ENCODE data around the gene TRAIP. TPM values are rescaled to one million over a fixed set of nuclear protein-coding genes. Genes with fewer than 3 reads are reported as not detected.
"Not testable (repeated sequence)": the region's sequence is repeated elsewhere in the genome, so short reads cannot be mapped to it uniquely, and the experiment has no call there.

The TRAIP gene, protein sequence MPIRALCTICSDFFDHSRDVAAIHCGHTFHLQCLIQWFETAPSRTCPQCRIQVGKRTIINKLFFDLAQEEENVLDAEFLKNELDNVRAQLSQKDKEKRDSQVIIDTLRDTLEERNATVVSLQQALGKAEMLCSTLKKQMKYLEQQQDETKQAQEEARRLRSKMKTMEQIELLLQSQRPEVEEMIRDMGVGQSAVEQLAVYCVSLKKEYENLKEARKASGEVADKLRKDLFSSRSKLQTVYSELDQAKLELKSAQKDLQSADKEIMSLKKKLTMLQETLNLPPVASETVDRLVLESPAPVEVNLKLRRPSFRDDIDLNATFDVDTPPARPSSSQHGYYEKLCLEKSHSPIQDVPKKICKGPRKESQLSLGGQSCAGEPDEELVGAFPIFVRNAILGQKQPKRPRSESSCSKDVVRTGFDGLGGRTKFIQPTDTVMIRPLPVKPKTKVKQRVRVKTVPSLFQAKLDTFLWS
- 2.0 and 3.9 TPM in 2 replicates for total RNA-seq

DNA sequence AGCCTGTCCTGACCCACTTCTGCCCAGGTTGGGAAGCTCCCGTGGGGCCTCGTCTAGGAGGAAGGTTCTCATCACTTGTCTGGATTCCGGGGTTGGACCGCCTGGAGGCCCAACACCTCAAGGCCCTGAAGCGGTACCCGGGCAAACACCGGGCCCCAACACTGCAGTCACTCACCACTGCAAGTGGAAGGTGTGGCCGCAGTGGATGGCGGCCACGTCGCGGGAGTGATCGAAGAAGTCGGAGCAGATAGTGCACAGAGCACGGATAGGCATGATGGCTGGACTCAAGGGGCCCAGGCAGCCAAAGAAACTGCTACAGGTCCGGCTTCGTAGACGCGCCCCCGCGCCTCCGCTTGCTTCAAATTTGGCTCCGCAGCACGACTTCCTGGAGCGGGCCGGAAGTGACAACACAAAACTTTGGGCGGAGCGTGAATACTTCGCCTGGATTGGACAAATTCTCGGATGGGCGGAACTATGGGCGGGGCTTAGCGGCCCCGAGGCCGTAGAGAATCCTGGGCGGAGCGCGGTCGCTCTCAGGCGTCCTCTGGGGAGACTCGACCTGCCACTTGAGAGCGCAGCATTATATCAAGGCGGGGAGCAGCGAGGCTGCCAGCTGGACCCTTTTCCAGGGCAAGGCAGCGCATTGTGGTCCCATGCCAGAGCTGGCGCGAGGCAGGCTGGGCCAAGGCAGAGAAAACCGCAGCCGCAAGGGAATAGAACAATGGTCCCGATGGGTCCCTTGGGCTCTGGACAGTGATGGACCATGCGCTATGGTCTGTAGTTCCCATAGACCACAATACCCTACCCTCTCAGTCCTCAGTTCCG, at the start of gene TRAIP:
Gene TRAIP, minus strand, starts transcription at position 384 of the 825 bp plus-strand sequence. Its CDS starts 111 bp downstream, at position 273.
- peak; percentile 95 for DNase-seq

DNA sequence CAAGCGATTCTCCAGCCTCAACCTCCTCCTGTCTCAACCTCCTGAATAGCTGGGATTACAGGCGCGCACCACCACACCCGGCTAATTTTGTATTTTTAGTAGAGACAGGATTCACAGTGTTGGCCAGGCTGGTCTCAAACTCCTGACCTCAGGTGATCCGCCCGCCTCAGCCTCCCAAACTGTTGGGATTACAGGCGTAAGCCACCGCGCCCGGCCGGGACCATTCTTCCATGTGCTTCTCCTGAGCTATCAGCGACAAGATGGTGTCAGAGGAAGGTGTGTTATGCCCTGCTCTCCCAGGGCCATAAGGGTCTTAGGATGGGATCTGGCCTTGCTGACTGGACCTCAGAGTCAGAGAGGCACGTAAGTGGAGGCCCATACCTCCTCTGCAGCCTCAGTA, 48.1 kb upstream of the TRAIP start:
- DNase-seq: not testable (repeated sequence)

DNA sequence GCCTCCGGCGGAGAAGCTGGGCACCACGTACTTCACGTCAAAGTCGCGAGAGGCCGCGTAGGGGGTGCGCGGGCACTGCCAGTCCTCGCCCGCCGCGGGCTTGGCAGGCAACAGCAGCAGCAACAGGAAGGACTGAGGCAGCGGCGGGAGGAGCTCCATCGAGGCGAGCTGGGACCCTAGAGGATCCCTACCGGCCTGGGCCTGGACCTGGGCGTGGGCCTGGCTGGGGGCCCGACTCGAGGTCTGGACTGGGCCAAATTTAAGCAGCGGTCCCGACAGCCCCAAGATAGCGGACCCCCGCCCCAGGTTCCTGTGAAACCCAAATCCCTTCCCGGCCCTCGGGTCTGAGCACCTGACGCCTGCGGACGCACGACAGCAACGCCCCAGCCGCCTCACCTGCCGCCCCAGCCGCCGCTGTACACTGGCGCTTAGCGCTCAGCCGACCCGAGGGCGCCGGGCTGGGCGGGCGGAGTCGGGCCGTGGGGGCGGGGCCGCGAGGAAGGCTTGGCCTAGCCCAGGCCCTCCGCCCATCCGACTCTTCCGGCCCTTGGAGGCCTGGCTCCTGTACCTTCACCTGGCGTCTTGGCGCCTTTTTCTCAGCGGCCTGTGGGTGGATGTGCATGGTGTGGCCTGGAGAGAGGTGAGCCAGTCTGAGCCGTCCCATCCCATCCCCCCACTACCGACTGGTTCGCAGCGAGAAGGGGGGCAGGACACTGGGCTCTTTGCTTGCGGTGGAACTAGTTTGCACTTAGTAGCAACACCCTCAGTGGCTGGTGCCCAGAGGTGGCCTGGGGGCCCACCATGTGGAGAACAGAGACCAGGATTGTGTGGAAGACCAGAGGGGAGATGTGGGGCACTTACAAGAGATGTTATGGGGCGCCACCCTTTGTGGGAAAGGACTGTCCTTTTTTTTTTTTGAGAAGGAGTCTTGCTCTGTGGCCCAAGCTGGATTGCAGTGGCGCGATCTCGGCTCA, 47.4 kb upstream of the TRAIP start, which contains the start of gene MST1R:
Gene MST1R, minus strand, starts transcription at position 423 of the 974 bp plus-strand sequence. Its CDS starts 264 bp downstream, at position 159.
- peak; percentile 55 for DNase-seq

DNA sequence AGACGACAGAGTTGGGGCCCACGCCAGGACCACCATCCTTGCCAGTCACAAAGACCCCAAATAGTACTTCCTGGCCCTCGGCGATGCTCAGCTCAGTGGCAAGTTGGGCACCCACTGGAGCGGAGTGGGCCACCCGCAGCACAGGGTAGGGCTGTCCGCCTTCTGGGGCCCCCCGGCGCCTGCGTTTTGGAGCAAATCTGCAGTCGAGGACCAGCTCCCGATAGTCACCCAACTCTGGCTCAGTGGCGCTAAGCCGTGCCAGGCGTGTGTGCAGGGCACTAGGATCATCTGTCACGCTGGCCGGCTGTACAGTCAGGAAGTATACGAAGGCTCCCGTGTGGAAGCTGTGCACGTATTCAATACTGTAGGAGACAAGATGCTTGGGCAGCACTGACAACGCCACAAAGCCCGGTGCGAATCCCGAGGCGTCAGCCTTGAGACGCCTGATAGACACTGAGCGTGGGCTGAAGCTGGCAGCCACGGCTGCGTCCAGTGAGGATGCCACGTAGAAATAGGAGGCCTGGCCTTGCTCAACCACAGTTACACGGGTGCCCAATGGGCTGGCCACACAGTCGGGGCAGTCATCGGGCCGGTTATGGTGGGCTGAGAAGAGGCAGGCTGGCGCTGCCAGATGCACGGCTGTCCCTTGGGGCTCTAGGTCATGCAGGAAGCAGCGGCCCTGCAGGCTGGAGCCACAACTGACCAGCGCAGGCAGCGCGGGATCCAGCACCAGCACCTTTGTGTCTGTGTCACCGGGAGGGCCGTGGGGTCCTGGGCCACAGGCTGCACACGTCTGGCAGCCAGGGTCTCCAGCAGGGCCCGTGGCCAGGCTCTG, 46.4 kb upstream of the TRAIP start:
- DNase-seq: no peak

DNA sequence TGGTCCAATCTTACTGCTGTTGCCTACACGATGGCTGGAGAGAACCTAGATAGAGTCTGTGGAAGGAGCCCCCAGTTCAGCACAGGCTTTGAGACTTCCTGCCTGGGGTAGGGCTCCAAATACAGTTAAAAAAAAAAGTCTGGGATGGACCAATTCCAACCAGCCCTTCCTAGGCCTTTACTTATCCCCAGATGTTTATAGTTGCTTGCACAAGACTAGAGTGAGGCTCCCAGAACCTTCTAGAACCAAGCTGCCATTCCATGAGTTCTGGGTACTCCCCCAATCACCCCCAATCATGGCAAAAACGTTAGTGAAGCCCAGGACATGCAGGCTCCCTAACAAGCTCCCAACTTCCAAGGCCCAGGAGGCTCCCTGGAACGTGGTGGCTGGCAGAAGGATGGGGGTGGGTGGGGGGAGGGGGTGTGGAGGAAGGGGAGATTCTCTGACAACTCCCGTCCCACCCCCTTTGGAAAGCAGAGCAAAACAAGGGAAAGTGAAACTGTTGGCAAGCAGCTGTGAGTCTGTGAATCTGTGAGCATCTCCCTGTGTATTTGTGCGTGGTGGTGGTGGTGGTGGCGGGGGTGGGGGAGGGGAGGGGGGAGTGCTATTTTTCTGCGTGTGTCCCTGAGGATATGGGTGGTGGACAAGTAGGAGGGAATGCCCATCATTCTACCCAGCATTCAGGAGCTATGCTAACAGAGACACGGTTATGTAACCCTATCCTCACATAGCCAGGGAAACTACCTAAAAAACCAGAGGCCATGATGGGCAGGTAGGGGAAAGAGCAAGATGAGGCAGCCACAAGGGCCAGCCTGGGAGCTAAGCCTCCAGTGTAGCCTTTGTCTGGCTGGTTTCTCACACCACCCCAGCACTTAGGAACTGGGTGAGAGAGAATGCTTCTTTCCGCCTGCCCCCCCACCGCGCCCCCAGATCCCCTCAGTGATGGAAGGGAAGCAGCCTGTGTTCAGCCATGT, 45.3 kb upstream of the TRAIP start:
- no peak for DNase-seq

DNA sequence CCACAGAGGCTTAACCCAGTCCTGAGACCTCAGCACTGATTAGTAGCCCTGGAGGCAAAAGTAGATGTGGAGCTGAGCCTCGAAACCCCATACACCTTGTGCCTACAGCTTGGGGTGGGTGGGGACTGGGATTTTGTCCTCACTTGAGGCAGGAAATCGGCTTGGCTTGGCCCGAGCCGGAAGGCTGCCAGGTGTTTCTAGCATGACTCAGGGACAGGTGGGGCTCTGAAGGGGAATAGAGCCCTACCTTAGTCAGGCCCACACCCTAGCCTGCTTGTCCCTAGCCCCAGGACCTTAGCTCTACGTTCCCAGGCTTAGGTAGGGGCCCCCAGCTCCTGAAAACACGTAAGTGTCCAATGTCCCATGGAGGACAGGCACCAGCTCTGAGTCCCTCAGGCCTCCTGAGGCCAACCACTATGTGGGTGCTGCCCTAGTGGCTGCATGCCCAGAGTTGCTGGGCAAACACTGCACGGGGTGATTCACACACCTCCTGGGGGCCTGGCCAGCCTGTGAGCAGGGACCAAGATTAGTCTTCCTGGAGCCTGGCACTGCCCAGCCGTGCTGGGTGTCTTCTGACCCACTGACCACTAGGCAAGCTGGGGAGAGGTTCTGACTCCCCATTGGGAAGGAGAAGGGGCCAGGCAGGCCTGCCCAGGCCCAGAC, 44.3 kb upstream of the TRAIP start:
- no peak for DNase-seq

DNA sequence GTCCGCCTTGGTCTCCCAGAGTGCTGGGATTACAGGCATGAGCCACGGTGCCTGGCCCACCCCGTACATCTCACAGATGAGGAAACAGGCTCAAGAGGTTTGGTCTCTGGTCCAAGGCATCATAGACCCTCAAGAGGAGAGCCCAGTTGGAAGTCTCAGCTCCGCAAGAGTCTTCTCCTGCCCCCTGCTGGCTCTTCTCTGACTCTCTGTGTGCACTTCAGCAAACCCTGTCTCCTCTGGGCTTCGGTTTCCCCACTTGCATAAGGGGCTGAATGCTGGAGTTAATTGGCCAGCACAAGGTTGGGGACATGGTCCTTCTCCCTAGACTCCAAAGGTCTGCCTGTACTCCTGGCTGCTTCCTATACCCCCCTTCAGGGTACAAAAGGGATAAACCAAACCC, 43.5 kb upstream of the TRAIP start:
- DNase-seq: peak; percentile 66

DNA sequence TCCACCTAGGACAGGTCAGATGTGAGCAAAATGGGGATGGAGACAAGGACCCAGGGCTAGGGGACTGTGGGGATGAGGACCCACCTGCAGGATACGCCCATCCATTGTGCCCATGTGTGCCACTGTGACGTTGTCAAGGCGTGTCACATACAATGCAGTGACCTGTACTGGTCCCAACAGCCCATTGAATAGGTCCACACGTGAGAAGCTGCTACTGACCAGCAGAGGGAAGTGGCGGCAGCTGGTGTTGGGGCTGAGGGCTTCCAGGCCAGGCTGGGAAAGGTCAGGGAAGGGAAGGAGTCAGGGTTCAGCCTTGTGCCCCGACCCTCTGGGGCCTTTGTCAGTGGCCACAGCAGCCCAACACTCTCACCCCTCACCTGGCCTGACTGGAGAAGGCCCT, 42.6 kb upstream of the TRAIP start:
- DNase-seq: no peak

DNA sequence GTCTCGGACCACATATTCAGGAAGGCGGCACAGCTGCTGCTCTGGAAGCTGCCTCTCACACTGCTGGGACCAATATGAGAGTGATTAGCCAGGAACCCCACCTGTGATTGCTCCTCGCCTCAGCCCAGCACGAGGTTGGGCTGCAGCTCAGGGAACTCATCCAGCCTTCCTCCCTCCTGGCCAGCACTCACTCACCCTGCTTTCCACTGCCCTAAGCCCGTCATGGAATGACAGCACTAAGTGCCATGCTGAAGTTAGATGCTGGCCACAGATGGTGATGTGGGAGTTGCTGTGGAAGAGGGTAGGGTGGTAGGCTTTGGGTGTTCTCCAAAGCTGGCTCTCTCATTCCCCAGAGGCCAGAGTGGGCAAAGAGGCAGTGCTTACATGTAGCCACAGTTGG, 40.0 kb upstream of the TRAIP start:
- DNase-seq: no peak

DNA sequence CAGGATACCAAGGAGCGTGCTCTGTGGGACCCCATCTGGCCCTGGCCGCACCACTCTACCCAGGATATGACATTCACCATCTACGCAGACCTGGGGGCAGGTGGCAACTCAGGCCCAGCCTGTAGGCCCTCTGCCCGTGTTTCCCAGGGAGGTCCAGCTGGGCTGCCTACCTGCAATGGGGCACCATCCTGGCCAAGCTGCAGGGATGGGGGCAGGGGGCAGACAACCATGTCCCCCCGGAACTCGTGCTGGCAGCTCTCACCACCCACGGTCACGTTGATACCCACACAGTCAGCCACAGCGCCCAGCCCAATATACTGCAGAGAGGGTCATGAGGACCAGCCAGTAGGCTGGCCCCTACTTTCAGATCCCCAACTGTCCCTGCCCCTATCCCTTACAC, 39.4 kb upstream of the TRAIP start:
- DNase-seq: no peak

DNA sequence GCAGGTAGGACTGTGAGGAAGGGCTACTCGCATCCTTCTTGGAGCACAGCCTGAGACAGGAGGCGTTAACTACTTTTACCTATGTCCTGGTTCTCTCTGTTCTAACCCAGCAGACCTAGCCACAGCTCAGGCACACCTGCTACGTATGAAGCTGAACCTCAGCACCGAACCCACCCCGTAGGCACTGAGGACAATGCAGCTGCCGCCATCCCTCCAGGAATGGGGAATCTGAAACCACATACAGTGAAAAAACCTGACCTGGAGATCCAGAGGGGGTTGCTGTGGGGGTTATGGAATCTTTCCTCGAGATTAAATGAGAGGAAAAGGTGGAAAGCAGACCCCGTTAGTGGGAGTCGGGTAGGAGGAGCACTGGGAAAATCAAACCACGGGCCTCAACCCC, 32.9 kb upstream of the TRAIP start:
- DNase-seq: no peak

DNA sequence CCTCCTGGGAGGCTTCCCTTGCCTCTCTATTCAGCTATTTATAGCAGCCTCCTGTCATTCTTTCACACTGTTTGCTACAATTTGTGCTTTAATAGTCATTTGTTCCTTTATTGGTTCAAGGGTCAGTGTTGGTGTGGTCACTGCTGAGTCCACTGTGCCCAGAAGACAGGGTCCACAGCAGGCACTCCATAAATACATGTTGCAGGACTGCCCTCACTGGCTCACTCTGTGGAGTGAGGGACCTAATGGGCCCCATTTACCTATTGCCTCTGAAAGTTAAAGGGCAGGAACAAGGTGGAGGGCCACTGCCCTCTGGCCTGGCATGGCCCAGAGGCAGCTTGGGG, 30.5 kb upstream of the TRAIP start:
- DNase-seq: no peak

DNA sequence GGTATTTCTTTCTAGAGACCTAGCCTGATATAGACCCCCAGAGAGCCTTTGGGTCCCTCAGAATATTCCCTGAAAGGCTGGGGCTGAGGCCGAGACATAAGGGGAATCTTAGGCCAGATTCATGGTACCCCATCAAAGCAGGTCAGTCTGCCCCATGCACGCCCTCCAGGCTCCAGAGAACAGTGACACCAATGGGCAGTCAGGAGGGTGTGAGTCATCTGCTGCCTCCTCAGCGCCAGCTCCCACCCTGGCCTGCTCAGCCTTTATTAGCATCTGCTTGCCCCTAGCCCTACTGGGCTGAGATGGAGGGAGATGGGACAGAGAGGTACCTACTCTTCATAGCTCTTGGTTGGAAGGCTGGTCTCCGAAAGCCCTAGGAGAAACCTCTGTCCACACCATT, 27.6 kb upstream of the TRAIP start:
- DNase-seq: no peak

DNA sequence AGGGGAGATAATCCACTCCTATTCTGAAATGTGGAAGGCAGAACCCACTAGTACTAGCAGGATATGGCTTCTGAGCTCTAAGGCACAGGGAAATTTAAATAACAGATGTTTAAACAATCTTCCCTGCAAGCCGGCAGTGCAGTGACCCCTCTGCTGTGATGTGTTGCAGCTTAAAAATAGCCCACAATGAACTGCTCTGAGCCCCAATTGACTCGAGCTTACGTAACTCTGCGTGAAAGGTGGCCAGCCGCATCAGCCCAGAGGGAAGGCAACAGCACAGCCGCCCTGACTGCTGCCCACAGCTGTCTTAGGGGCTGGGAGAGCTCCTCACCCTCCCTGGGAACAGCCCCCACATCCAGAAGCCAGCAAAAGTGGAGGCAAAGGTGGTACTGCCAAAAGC, 25.8 kb upstream of the TRAIP start:
- no peak for DNase-seq

DNA sequence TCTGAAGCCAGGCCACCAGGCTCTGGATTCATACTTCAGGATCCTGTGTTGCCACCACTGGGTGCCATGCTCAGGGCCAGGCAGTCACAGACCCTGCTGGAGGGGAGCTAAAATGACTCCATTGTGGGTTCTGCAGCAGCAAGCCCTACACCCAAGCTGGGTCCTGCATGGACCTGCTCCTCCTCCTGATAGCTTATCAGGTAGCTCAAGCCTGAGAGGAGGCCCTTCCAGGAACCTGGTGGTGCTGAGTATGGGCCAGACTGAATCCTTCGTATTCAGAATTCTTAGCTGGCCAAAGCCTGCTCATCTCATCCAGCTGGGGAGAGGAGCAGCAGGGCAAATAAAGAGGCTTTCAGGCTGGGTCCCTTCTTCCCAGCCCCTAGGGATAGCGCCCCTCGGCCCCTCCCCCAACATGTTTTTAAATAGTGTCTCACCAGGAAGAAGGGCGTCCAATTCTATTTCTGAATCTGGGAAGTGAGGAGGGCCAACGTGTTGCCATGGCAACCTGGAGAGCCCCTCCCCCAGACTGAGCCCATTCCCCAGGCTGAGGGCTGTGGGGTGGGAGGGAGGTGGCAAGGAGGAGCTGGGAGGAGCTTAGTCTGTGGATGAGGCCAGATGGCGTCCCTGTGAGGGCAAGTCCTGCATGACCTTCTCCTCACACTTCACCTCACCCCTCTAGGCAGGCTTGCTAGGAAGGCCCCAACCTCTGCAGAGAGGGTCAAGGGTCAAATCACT, 24.4 kb upstream of the TRAIP start:
- no peak for DNase-seq

DNA sequence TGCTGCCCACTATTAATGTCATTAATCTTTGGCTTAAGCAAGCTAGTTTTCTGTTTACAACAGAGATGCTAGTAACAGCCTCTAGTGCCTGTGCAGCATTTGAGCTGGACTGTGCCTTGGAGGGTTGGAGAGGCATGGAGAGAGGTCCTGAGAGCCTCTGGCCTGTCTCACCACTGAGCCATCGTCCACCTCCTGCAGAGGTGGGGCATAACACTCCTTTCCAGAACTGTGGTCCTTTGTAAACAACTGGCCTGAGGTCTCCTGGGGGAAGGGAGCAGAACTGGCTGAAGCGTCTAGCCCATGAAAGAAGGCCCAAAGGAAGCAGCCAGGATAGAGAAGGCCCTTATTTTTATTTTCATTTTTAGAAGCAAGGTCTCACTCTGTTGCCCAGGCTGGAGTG, 23.4 kb upstream of the TRAIP start:
- no peak for DNase-seq

DNA sequence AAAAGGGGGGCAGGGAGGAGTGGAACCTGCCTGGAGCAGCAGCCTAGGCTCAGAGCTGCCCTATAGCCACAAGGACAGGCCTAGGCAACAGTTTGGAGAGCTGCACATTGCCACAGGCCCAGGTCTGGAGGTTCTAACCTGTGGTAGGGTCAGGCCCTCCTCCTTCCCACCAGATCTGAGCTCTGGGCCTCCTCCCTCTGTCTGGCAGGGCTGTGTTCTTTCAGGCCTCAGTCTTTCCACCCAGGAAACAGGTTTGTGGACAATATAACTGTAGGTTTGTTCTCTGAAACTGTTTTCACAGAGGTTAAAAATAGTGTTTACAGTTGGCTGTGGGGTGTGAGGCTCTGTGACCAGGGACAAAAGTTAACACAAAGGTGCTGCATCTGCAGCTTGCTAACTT, 22.3 kb upstream of the TRAIP start:
- no peak for DNase-seq

DNA sequence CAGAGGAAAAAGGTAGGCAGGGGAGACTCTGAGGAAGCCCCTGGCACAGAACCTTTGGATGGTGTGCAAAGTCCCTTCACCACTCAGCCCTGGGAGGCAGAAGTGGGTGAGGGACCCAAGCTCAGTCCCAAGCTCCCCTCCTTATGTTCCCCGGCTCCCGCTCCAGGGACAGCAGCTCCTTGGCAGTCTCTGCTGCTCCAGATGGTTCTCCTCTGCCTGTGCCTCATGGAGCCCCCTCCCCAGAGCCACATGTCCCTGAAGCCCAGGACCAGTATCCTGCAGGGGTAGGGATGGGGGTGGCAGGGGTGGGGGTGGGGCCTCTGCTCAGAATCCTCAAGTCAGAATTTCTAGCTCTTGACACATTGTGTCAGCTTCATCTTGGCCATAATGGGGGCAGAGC, 21.4 kb upstream of the TRAIP start:
- DNase-seq: no peak

DNA sequence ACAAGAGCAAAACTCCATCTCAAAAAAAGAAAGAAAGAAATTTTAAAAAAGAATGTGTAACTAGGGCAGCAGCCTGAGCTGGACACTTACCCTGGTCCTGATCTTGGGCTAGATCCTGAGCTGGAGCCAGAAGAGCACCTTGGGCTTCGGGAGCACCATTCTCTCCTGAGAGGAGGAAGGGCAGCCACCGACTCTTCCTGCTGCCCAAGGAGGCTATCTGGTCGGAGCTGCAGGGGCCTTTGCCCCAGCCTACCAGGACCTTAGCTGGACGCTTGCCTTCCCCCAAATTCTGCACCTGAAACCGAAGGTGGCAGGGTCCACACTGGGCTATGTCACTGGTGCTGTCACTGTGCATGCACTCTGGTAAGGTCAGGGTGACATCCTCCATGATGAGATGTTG, 20.2 kb upstream of the TRAIP start:
- DNase-seq: no peak
